ENCODE measurements around the gene LPA. TPM values are rescaled to one million over a fixed set of nuclear protein-coding genes. Genes with fewer than 3 reads are reported as not detected.
"Not testable (repeated sequence)": the region's sequence is repeated elsewhere in the genome, so short reads cannot be mapped to it uniquely, and the experiment has no call there.

LPA gene, protein sequence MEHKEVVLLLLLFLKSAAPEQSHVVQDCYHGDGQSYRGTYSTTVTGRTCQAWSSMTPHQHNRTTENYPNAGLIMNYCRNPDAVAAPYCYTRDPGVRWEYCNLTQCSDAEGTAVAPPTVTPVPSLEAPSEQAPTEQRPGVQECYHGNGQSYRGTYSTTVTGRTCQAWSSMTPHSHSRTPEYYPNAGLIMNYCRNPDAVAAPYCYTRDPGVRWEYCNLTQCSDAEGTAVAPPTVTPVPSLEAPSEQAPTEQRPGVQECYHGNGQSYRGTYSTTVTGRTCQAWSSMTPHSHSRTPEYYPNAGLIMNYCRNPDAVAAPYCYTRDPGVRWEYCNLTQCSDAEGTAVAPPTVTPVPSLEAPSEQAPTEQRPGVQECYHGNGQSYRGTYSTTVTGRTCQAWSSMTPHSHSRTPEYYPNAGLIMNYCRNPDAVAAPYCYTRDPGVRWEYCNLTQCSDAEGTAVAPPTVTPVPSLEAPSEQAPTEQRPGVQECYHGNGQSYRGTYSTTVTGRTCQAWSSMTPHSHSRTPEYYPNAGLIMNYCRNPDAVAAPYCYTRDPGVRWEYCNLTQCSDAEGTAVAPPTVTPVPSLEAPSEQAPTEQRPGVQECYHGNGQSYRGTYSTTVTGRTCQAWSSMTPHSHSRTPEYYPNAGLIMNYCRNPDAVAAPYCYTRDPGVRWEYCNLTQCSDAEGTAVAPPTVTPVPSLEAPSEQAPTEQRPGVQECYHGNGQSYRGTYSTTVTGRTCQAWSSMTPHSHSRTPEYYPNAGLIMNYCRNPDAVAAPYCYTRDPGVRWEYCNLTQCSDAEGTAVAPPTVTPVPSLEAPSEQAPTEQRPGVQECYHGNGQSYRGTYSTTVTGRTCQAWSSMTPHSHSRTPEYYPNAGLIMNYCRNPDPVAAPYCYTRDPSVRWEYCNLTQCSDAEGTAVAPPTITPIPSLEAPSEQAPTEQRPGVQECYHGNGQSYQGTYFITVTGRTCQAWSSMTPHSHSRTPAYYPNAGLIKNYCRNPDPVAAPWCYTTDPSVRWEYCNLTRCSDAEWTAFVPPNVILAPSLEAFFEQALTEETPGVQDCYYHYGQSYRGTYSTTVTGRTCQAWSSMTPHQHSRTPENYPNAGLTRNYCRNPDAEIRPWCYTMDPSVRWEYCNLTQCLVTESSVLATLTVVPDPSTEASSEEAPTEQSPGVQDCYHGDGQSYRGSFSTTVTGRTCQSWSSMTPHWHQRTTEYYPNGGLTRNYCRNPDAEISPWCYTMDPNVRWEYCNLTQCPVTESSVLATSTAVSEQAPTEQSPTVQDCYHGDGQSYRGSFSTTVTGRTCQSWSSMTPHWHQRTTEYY (N-terminal part only)
- total RNA-seq (2014; rRNA removed) (not detected in 2 replicates), Bru-seq, nascent RNA (percentile 0 among the genes with signal in this experiment), BruChase-seq, experiment 1, labeled RNA remaining after a 6-hour chase (not detected), BruChase-seq, experiment 2, labeled RNA remaining after a 2-hour chase (not detected)
- long read RNA-seq, result 0 reads

DNA sequence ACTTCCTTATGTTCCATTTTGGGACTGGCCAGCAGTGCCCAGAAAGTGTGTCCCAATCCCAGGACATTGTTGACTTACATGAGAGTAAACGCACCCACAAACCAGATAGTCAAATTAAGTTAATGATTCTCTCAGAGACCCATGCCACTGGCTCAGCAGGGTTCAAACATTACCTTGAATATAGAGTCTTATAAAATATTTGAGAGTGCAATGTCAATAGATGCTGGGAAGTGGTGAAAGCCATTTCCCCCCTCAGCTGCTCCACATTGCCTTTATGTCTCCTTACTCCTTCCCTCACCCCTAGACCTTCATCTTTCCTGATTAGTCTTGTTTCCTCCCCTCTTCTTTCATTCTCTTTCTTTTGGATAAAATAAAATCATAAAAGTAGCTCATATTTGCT, at the start of gene LPA:
Gene LPA, minus strand, starts transcription at position 78 of the 400 bp plus-strand sequence. Its CDS starts 61 bp downstream, at position 17.
- BruUV-seq (replicated peaks); H3K4me1 ChIP-seq (ENCODE audit: insufficient read depth, low read length); H3K36me3 ChIP-seq (ENCODE audit: low read depth, low read length); H3K4me2 ChIP-seq (ENCODE audit: low read length); CTCF ChIA-PET; H4K20me1 ChIP-seq (ENCODE audit: low read length); H3K9ac ChIP-seq (ENCODE audit: low read length); intact Hi-C loops (cut with micrococcal nuclease); H3K9me2 ChIP-seq (replicated peaks; ENCODE audit: low read length); H3F3A ChIP-seq (ENCODE audit: low read length, unreplicated experiment); H3K79me2 ChIP-seq (ENCODE audit: low read length); H3K9me3 ChIP-seq (ENCODE audit: low read length); ATAC-seq; H3K4me3 ChIP-seq (ENCODE audit: low read length); H2AFZ ChIP-seq (ENCODE audit: low read length); DNase-seq; H3K27ac ChIP-seq (ENCODE audit: low read length); POLR2A ChIA-PET (ENCODE audit: unreplicated experiment): not testable (repeated sequence)
- peaks cover 30% of the 10 kb centered on the region for H3K27me3 ChIP-seq (ENCODE audit: low read length)

DNA sequence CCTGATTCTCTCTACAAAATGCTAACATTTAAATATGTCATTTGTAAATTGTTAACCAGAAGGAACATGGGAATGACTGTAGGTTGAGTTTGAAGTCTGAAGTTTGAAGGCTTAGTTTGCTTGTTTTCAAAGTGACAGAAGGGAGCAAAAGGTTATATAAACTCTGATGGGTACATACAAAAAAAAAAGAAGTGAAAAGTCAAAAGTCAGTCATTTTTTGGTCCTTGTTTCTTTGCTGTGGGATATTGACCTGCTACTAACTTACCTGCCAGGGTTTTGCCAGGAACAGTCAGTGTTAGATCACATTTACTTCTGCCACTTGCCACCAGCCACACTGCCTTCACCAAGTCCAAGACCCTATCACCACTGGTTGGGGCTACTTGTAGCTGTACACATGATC, 44.9 kb upstream of the LPA start:
- H3K27me3 ChIP-seq (ENCODE audit: low read length); H3K9ac ChIP-seq (ENCODE audit: low read length); H2AFZ ChIP-seq (ENCODE audit: low read length); H3K4me3 ChIP-seq (ENCODE audit: low read length); H3K4me2 ChIP-seq (ENCODE audit: low read length); BruUV-seq (replicated peaks); CTCF ChIA-PET; H3K9me3 ChIP-seq (ENCODE audit: low read length); DNase-seq; H4K20me1 ChIP-seq (ENCODE audit: low read length); H3K4me1 ChIP-seq (ENCODE audit: insufficient read depth, low read length); ATAC-seq; H3K9me2 ChIP-seq (replicated peaks; ENCODE audit: low read length); POLR2A ChIA-PET (ENCODE audit: unreplicated experiment); H3F3A ChIP-seq (ENCODE audit: low read length, unreplicated experiment); H3K27ac ChIP-seq (ENCODE audit: low read length); intact Hi-C loops (cut with micrococcal nuclease); H3K36me3 ChIP-seq (ENCODE audit: low read depth, low read length); H3K79me2 ChIP-seq (ENCODE audit: low read length): not testable (repeated sequence)

DNA sequence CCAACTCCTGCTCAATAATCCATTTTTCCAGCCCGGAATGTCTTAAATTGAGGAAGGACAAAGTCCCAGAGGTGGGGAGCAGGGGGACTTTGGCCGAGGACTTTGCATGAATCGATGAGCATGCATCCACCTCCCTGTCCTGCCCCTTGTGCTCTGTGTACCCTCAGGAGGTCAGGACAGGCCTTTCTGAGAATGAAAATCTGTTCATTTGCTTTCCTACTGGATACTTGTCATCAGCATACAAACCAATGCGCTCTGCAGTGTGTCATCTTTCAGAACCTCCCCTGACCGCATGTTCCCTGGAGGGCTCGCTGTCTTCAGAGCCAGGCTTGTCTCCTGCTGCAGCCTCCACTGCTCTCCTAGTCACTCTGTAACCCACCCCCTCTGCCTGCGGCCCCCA, 40.6 kb upstream of the LPA start:
- intact Hi-C loops (cut with micrococcal nuclease); H3K79me2 ChIP-seq (ENCODE audit: low read length); POLR2A ChIA-PET (ENCODE audit: unreplicated experiment); BruUV-seq (replicated peaks); DNase-seq; H2AFZ ChIP-seq (ENCODE audit: low read length); H3K27ac ChIP-seq (ENCODE audit: low read length); H4K20me1 ChIP-seq (ENCODE audit: low read length); CTCF ChIA-PET; H3K4me1 ChIP-seq (ENCODE audit: insufficient read depth, low read length); H3F3A ChIP-seq (ENCODE audit: low read length, unreplicated experiment); H3K9me3 ChIP-seq (ENCODE audit: low read length); H3K27me3 ChIP-seq (ENCODE audit: low read length); ATAC-seq; H3K9ac ChIP-seq (ENCODE audit: low read length); H3K4me3 ChIP-seq (ENCODE audit: low read length); H3K36me3 ChIP-seq (ENCODE audit: low read depth, low read length); H3K9me2 ChIP-seq (replicated peaks; ENCODE audit: low read length); H3K4me2 ChIP-seq (ENCODE audit: low read length): not testable (repeated sequence)

GRCh38 chr6:160701918-160702680, 38.0 kb upstream of the LPA start, which contains the start of gene PLG:
PLG (plus strand) TSS chr6:160702244; CDS start chr6:160702305, 61 bp downstream.
- H3K9me2 ChIP-seq (replicated peaks; ENCODE audit: low read length); POLR2A ChIA-PET (ENCODE audit: unreplicated experiment); H4K20me1 ChIP-seq (ENCODE audit: low read length); DNase-seq; BruUV-seq (replicated peaks); CTCF ChIA-PET; H3K27me3 ChIP-seq (ENCODE audit: low read length); H3K9me3 ChIP-seq (ENCODE audit: low read length); H3K4me2 ChIP-seq (ENCODE audit: low read length); H2AFZ ChIP-seq (ENCODE audit: low read length); H3K27ac ChIP-seq (ENCODE audit: low read length); ATAC-seq; H3K9ac ChIP-seq (ENCODE audit: low read length); H3K4me3 ChIP-seq (ENCODE audit: low read length); H3K36me3 ChIP-seq (ENCODE audit: low read depth, low read length); H3K79me2 ChIP-seq (ENCODE audit: low read length); H3K4me1 ChIP-seq (ENCODE audit: insufficient read depth, low read length); intact Hi-C loops (cut with micrococcal nuclease); H3F3A ChIP-seq (ENCODE audit: low read length, unreplicated experiment): not testable (repeated sequence)

All from PC-3 (cell line).